Measurements from ENCODE around the gene NPTX2.
"Not testable (repeated sequence)": the region's sequence is repeated elsewhere in the genome, so short reads cannot be mapped to it uniquely, and the experiment has no call there.

NPTX2 gene

GRCh38 chr7:98617051-98617959 lies at the start of gene NPTX2:
Gene NPTX2, plus strand, starts transcription at chr7:98617285. Its CDS starts 177 bp downstream, at chr7:98617462.
- no peak for DNase-seq (ENCODE audit: low read depth)

GRCh38 chr7:98567991-98568390 lies 49.1 kb upstream of the NPTX2 start:
- no peak for DNase-seq (ENCODE audit: low read depth)

- DNase-seq (ENCODE audit: low read depth): no peak
Measured at GRCh38 chr7:98568891-98569290, 48.2 kb upstream of the NPTX2 start.

- no peak for DNase-seq (ENCODE audit: low read depth)
Measured at GRCh38 chr7:98569691-98570337, 47.3 kb upstream of the NPTX2 start.

- DNase-seq (ENCODE audit: low read depth): no peak
Measured at GRCh38 chr7:98571006-98571405, 46.1 kb upstream of the NPTX2 start.

GRCh38 chr7:98571986-98572385 lies 45.1 kb upstream of the NPTX2 start:
- no peak for DNase-seq (ENCODE audit: low read depth)

- DNase-seq (ENCODE audit: low read depth): not testable (repeated sequence)
Measured at GRCh38 chr7:98572716-98573115, 44.4 kb upstream of the NPTX2 start.

- DNase-seq (ENCODE audit: low read depth): no peak
Measured at GRCh38 chr7:98573816-98574215, 43.3 kb upstream of the NPTX2 start.

GRCh38 chr7:98575878-98576277 lies 41.2 kb upstream of the NPTX2 start:
- no peak for DNase-seq (ENCODE audit: low read depth)

GRCh38 chr7:98584830-98585229 lies 32.3 kb upstream of the NPTX2 start:
- DNase-seq (ENCODE audit: low read depth): no peak

- no peak for DNase-seq (ENCODE audit: low read depth)
Measured at GRCh38 chr7:98591926-98592325, 25.2 kb upstream of the NPTX2 start.

GRCh38 chr7:98594348-98594747 lies 22.7 kb upstream of the NPTX2 start:
- no peak for DNase-seq (ENCODE audit: low read depth)

- no peak for DNase-seq (ENCODE audit: low read depth)
Measured at GRCh38 chr7:98594787-98595186, 22.3 kb upstream of the NPTX2 start.

- DNase-seq (ENCODE audit: low read depth): no peak
Measured at GRCh38 chr7:98598846-98599615, 18.1 kb upstream of the NPTX2 start.

- no peak for DNase-seq (ENCODE audit: low read depth)
Measured at GRCh38 chr7:98599886-98600285, 17.2 kb upstream of the NPTX2 start.

- no peak for DNase-seq (ENCODE audit: low read depth)
Measured at GRCh38 chr7:98602755-98603398, 14.2 kb upstream of the NPTX2 start.

GRCh38 chr7:98603399-98603788 lies 13.7 kb upstream of the NPTX2 start:
- no peak for DNase-seq (ENCODE audit: low read depth)

- no peak for DNase-seq (ENCODE audit: low read depth)
Measured at GRCh38 chr7:98613601-98614425, 3.3 kb upstream of the NPTX2 start.

GRCh38 chr7:98616381-98617050 lies 569 bp upstream of the NPTX2 start:
- DNase-seq (ENCODE audit: low read depth): no peak

- DNase-seq (ENCODE audit: low read depth): no peak
Measured at GRCh38 chr7:98617960-98618418, 904 bp downstream of the NPTX2 start.

GRCh38 chr7:98618786-98619185 lies 1.7 kb downstream of the NPTX2 start:
- no peak for DNase-seq (ENCODE audit: low read depth)
